K562 (cell line): ENCODE measurements around the gene CUX1. TPM values are rescaled to one million over a fixed set of nuclear protein-coding genes. Genes with fewer than 3 reads are reported as not detected.

Experiments
- ATAC-seq: fragments of 200-7000 bp; cut with Tn5 transposase; 3 replicates; pipeline ENCODE4 v1.9.1; 2020; ENCODE audit warnings: moderate library complexity
- BruUV-seq: library from RNA; stranded (reverse); fragments of 400-500 nt; replicated peaks from 2 replicates; lab custom pipeline; 2021; lab: Mats Ljungman, UMichigan
- CTCF ChIA-PET: fragments of 300-600 bp; formaldehyde crosslinking; extraction: SDS; loops from one replicate; lab custom pipeline; 2021; ENCODE audit warnings: low intra/inter-chr PET ratio; lab: Yijun Ruan, JAX
- POLR2A ChIA-PET: fragments of 300-600, 350-650 bp; sonication (Branson Sonifier 250); formaldehyde crosslinking; extraction: SDS; loops from one replicate; lab custom pipeline; 2021; ENCODE audit warnings: antibody characterized with exemption, inconsistent platforms; lab: Yijun Ruan, JAX
- DNase-seq, 4 experiments: peaks; one replicate each; pipeline versions ENCODE4 v3.0.0 to v3.0.0-alpha.2; 2011 to 2018; ENCODE audit warnings: low spot score in 3 of 4, mixed read lengths in 3 of 4; ENCODE audit errors: extremely low read depth in 1 of 4
- FAIRE-seq: peaks from 2 replicates; lab custom pipeline; 2011; peaks lifted over from hg19 to GRCh38; lab: Jason Lieb, UNC
- H2AFZ ChIP-seq: 2 replicates; pipeline ENCODE4 v1.6.0; 2011; ENCODE audit warnings: low read depth, low read length, control low read depth, inconsistent platforms
- H3K27ac ChIP-seq: fragments of 200-600 bp; 3 replicates; pipeline ENCODE4 v1.8.0; 2011; ENCODE audit warnings: low read depth, mild to moderate bottlenecking, control low read depth, inconsistent platforms, low read length, moderate library complexity, mixed read lengths; ENCODE audit errors: extremely low read depth
- H3K27me3 ChIP-seq, 2 experiments: fragments of 300-600 bp in 1 of 2; 2 replicates in 1 of 2; 3 replicates in 1 of 2; pipeline versions ENCODE4 v1.6.0 to v1.8.0; 2011; ENCODE audit warnings: inconsistent platforms in 2 of 2, low read length in 2 of 2, mild to moderate bottlenecking in 1 of 2, mixed read lengths in 1 of 2, moderate library complexity in 1 of 2; ENCODE audit not compliant: control insufficient read depth in 2 of 2, insufficient read depth in 2 of 2
- H3K36me3 ChIP-seq: fragments of 300-600 bp; 3 replicates; pipeline ENCODE4 v1.8.0; 2011; ENCODE audit warnings: mild to moderate bottlenecking, low read length, inconsistent platforms; ENCODE audit not compliant: control insufficient read depth, insufficient read depth
- H3K4me1 ChIP-seq, 2 experiments: fragments of 200-600 bp in 1 of 2; replicated peaks in 1 of 2; 2 replicates in 1 of 2; 3 replicates in 1 of 2; pipeline versions ENCODE4 v1.5.1 to v1.8.0; 2011; ENCODE audit warnings: inconsistent platforms in 2 of 2, low read length in 2 of 2, mild to moderate bottlenecking in 1 of 2, mixed read lengths in 1 of 2, moderate library complexity in 1 of 2; ENCODE audit not compliant: control insufficient read depth in 2 of 2, insufficient read depth in 2 of 2
- H3K4me2 ChIP-seq: 2 replicates; pipeline ENCODE4 v1.6.1; 2011; ENCODE audit warnings: low read length, control low read depth, inconsistent platforms, mixed read lengths; ENCODE audit not compliant: insufficient read depth
- H3K4me3 ChIP-seq: fragments of 200-600 bp; sonication (generic), shearing (Covaris generic); 2 replicates; pipeline ENCODE4 v1.5.1; 2016; ENCODE audit warnings: control low read depth, inconsistent platforms
- H3K79me2 ChIP-seq: fragments of 200-600 bp; 3 replicates; pipeline ENCODE4 v1.8.0; 2011; ENCODE audit warnings: low read length, inconsistent platforms; ENCODE audit not compliant: control insufficient read depth, insufficient read depth
- H3K9ac ChIP-seq, 2 experiments: 2 replicates each; pipeline versions ENCODE4 v1.6.0 to v1.6.1; 2011; ENCODE audit warnings: low read depth in 2 of 2, low read length in 2 of 2, control low read depth in 1 of 2, inconsistent platforms in 1 of 2, mild to moderate bottlenecking in 1 of 2, mixed read lengths in 1 of 2; ENCODE audit not compliant: insufficient read depth in 1 of 2
- H3K9me1 ChIP-seq: one replicate; pipeline ENCODE4 v1.6.0; 2011; ENCODE audit warnings: inconsistent platforms, mild to moderate bottlenecking, low read length, moderate library complexity; ENCODE audit not compliant: control insufficient read depth, insufficient read depth
- H3K9me3 ChIP-seq: replicated peaks from 2 replicates; pipeline ENCODE4 v1.5.1; 2011; ENCODE audit warnings: low read depth, low read length, inconsistent platforms; ENCODE audit not compliant: control insufficient read depth, insufficient read depth
- H4K20me1 ChIP-seq: replicated peaks from 2 replicates; pipeline ENCODE4 v1.6.1; 2011; ENCODE audit warnings: low read length, inconsistent platforms, mixed read lengths; ENCODE audit not compliant: control insufficient read depth, insufficient read depth
- C11orf30 ChIP-seq: fragments of 450-650 bp; IDR thresholded peaks from 2 replicates; pipeline ENCODE4 v1.6.1; 2016; ENCODE audit warnings: low read depth, mild to moderate bottlenecking
- CBX8 ChIP-seq: fragments of 200-600 bp; sonication (generic); IDR thresholded peaks from 2 replicates; pipeline ENCODE4 v1.6.1; 2012; ENCODE audit warnings: borderline replicate concordance, mixed run types, low read depth, mild to moderate bottlenecking, moderate library complexity, mixed read lengths, low read length, control low read depth, inconsistent platforms; ENCODE audit not compliant: poor library complexity, severe bottlenecking; ENCODE audit errors: extremely low read depth
- CEBPG ChIP-seq, 3 experiments: fragments of 200-800 bp in 1 of 3; sonication (Bioruptor generic) in 1 of 3; sonication (generic) in 1 of 3; formaldehyde crosslinking in 1 of 3; IDR thresholded peaks in 2 of 3; conservative IDR thresholded peaks in 1 of 3; 2 replicates each; pipeline versions ENCODE4 v1.6.1 to v1.8.0; 2016 to 2022; ENCODE audit warnings: missing compliant biosample characterization in 2 of 3, missing genetic modification characterization in 2 of 3, mild to moderate bottlenecking in 1 of 3, missing genetic modification reagents in 1 of 3
- GATA2 ChIP-seq: sonication (generic); formaldehyde crosslinking; IDR thresholded peaks from 2 replicates; pipeline ENCODE4 v1.4.0; 2020; ENCODE audit warnings: mild to moderate bottlenecking, missing genetic modification reagents
- NFATC3 ChIP-seq: fragments of 450-650 bp; IDR thresholded peaks from 2 replicates; pipeline ENCODE4 v1.6.1; 2017; ENCODE audit warnings: mild to moderate bottlenecking
- PCBP1 ChIP-seq: fragments of 200-400 bp; formaldehyde crosslinking; IDR thresholded peaks from 2 replicates; pipeline ENCODE4 v1.6.1; 2018; ENCODE audit warnings: mild to moderate bottlenecking, low read depth, low read length; ENCODE audit not compliant: poor library complexity, severe bottlenecking
- PHF8 ChIP-seq: fragments of 200-600 bp; sonication (generic); IDR thresholded peaks from 2 replicates; pipeline ENCODE4 v1.6.1; 2012; ENCODE audit warnings: mixed run types, mild to moderate bottlenecking, inconsistent platforms, low read length, moderate library complexity, borderline replicate concordance
- ZBTB9 ChIP-seq: fragments of 450-650 bp; formaldehyde crosslinking; IDR thresholded peaks from 2 replicates; pipeline ENCODE4 v1.4.0; 2020; ENCODE audit warnings: mild to moderate bottlenecking, moderate library complexity
- ZC3H8 ChIP-seq: fragments of 450-650 bp; IDR thresholded peaks from 2 replicates; pipeline ENCODE4 v1.6.1; 2017
- ZKSCAN1 ChIP-seq: fragments of 150-350 bp; IDR thresholded peaks from 2 replicates; pipeline ENCODE4 v1.6.1; 2016; ENCODE audit warnings: low read depth, low read length
- ZNF444 ChIP-seq: fragments of 250-450 bp; sonication (Bioruptor Pico); IDR thresholded peaks from 2 replicates; pipeline ENCODE4 v1.4.0; 2020; ENCODE audit warnings: mild to moderate bottlenecking, moderate library complexity
- ZNF507 ChIP-seq: conservative IDR thresholded peaks from 2 replicates; pipeline ENCODE4 v1.6.1; 2017; ENCODE audit warnings: missing genetic modification characterization, missing compliant biosample characterization
- WGBS: fragments of 100-300 bp; shearing (Covaris generic); methylation state at CpG from one replicate; pipeline ENCODE4 v1.1.6; 2016; ENCODE audit warnings: low coverage, mixed read lengths; ENCODE audit not compliant: insufficient coverage; ENCODE audit errors: missing lambda C conversion rate; 5-methylcytosine and 5-hydroxymethylcytosine counted together
- in situ Hi-C: fragments of 300-500 bp; cut with MboI; formaldehyde crosslinking; loops from 4 replicates; pipeline ENCODE4 v1.15.0; 2018; ENCODE audit warnings: inconsistent platforms, mixed read lengths
- intact Hi-C: fragments of 100-400 bp; cut with micrococcal nuclease; formaldehyde crosslinking; loops from 2 replicates; pipeline ENCODE4 v1.14.2; 2022
- polyA plus RNA-seq, 8 experiments: library from polyadenylated mRNA; depleted of rRNA in 4 of 8; stranded (reverse) in 5 of 8; unstranded in 3 of 8; fragments of >200 nt; fragmentation: Nextera tagmentation in 2 of 8; fragmentation: Illumina TruSeq in 1 of 8; extraction: Ambion mirVana in 2 of 8; extraction: Trizol in 1 of 8; gene quantifications; 2 replicates each; pipeline versions ENCODE4 v1.2.1 to v1.2.3, GENCODE V29; 2011 to 2014; ENCODE audit warnings: inconsistent platforms in 1 of 8, missing spikeins in 1 of 8
- total RNA-seq, 7 experiments: library from RNA; depleted of rRNA in 6 of 7; stranded (reverse); fragments of >200 nt in 6 of 7; fragmentation: Illumina TruSeq in 2 of 7; extraction: Trizol in 2 of 7; gene quantifications; 2 replicates each; pipeline versions ENCODE4 v1.2.1 to v1.2.3, GENCODE V29; 2011 to 2021; ENCODE audit warnings: low replicate concordance in 1 of 7
- TF ChIP-seq, protein P1 (sequence below): fragments of 450-650 bp; formaldehyde crosslinking; IDR thresholded peaks from 2 replicates; pipeline ENCODE4 v1.4.0; 2020; ENCODE audit warnings: mild to moderate bottlenecking
- TF ChIP-seq, protein P2 (sequence below): fragments of 450-650 bp; IDR thresholded peaks from 2 replicates; pipeline ENCODE4 v1.6.1; 2018; ENCODE audit not compliant: partially characterized antibody

The CUX1 gene
- total and polyA plus RNA-seq, 9 of the 15 experiments (the other 6 are each of a cell fraction or from before 2014, with no cell fraction given): 3.6 to 55.3 (median 25.2) TPM

- ATAC-seq: no peak
- intact Hi-C loops: no loop called here
- peaks cover 3% of the 10 kb centered on the region; the same call in 2 of the 3 replicates for H3K36me3 ChIP-seq
- no peak for DNase-seq
- in situ Hi-C loops: no loop called here
- ChIA-PET POLR2A (interaction anchor here (0.6 to 1.9 kb wide), 2 partner anchors 8 to 352 kb away, joined by 4 to 6 read pairs; no protein-coding TSS in a partner anchor), CTCF (no interaction called here)
- H3K9ac ChIP-seq: no peak overlapping the region
- WGBS: 90% methylated on average over 11 of the region's 11 CpGs
- FAIRE-seq: no peak
- H3K9me1 ChIP-seq: no peaks in the 10 kb centered on the region
- H3K79me2 ChIP-seq: peaks cover 57% of the 10 kb centered on the region
- BruUV-seq: no TSS peak
- no peak overlapping the region for H3K4me3 ChIP-seq
- no peak overlapping the region for H2AFZ ChIP-seq
- H3K9me3 ChIP-seq: no peaks in the 10 kb centered on the region
- peaks cover 21 to 24% of the 10 kb centered on the region in 2 experiments for H3K4me1 ChIP-seq
- no peak overlapping the region for H3K4me2 ChIP-seq
- H3K27me3 ChIP-seq: no peaks in the 10 kb centered on the region
- peaks cover 18% of the 10 kb centered on the region; the same call in 1 of the 2 replicates for H4K20me1 ChIP-seq
- H3K27ac ChIP-seq: no peak overlapping the region
- TF ChIP-seq GATA2 (CRISPR knock-in tag) (no peak), PHF8 (no peak), ZC3H8 (no peak), CEBPG (CRISPR knock-in tag; IDR thresholded peaks at IDR 0.05) (no peak), CEBPG (tag; conservative IDR thresholded peaks at IDR 0.05 in 1 of 2, IDR thresholded peaks at IDR 0.05 in 1 of 2) (no peak), NFATC3 (no peak), ZNF444 (CRISPR knock-in tag) (no peak), ZNF507 (tag) (no peak), PCBP1 (no peak), C11orf30 (no peak), ZKSCAN1 (no peak), ZBTB9 (CRISPR knock-in tag) (no peak), CBX8 (no peak)
- TF ChIP-seq, protein P1, sequence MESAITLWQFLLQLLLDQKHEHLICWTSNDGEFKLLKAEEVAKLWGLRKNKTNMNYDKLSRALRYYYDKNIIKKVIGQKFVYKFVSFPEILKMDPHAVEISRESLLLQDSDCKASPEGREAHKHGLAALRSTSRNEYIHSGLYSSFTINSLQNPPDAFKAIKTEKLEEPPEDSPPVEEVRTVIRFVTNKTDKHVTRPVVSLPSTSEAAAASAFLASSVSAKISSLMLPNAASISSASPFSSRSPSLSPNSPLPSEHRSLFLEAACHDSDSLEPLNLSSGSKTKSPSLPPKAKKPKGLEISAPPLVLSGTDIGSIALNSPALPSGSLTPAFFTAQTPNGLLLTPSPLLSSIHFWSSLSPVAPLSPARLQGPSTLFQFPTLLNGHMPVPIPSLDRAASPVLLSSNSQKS (CRISPR knock-in tag): no peak
- TF ChIP-seq, protein P2, sequence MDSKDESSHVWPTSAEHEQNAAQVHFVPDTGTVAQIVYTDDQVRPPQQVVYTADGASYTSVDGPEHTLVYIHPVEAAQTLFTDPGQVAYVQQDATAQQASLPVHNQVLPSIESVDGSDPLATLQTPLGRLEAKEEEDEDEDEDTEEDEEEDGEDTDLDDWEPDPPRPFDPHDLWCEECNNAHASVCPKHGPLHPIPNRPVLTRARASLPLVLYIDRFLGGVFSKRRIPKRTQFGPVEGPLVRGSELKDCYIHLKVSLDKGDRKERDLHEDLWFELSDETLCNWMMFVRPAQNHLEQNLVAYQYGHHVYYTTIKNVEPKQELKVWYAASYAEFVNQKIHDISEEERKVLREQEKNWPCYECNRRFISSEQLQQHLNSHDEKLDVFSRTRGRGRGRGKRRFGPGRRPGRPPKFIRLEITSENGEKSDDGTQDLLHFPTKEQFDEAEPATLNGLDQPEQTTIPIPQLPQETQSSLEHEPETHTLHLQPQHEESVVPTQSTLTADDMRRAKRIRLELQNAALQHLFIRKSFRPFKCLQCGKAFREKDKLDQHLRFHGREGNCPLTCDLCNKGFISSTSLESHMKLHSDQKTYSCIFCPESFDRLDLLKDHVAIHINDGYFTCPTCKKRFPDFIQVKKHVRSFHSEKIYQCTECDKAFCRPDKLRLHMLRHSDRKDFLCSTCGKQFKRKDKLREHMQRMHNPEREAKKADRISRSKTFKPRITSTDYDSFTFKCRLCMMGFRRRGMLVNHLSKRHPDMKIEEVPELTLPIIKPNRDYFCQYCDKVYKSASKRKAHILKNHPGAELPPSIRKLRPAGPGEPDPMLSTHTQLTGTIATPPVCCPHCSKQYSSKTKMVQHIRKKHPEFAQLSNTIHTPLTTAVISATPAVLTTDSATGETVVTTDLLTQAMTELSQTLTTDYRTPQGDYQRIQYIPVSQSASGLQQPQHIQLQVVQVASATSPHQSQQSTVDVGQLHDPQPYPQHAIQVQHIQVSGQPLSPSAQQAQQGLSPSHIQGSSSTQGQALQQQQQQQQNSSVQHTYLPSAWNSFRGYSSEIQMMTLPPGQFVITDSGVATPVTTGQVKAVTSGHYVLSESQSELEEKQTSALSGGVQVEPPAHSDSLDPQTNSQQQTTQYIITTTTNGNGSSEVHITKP: no peak
These were observed 120.5 kb downstream of the CUX1 start for GRCh38 chr7:101937717-101938514.
